Peyer's patch (tissue), 4 donors: ENCODE measurements around the gene BICRA.

Experiments used
- CTCF ChIP-seq, 6 experiments: fragments of 450-650 bp in 4 of 6; fragments of 200-600 bp in 2 of 6; sonication (generic) in 1 of 6; IDR thresholded peaks; one replicate each; pipeline ENCODE4 v1.5.1; 2017 to 2019; ENCODE audit warnings: antibody characterized with exemption in 6 of 6, mild to moderate bottlenecking in 3 of 6, moderate library complexity in 1 of 6
- POLR2A ChIP-seq, 2 donors: fragments of 450-650 bp; IDR thresholded peaks; one replicate each; pipeline ENCODE4 v1.5.1; 2017; ENCODE audit warnings: antibody characterized with exemption in 2 of 2, mild to moderate bottlenecking in 2 of 2, moderate library complexity in 2 of 2

GRCh38 chr19:47613165-47614020 lies 4.5 kb downstream of the BICRA start:
- TF ChIP-seq CTCF (IDR thresholded peaks at IDR 0.05), result no peak
- TF ChIP-seq POLR2A (IDR thresholded peaks at IDR 0.05), result no peak
